ENCODE measurements around the gene CRADD.
A peak's percentile ranks its signal among the peaks of the same experiment; 100 is the strongest.

The CRADD gene

GRCh38 chr12:93722835-93723567, 45.8 kb downstream of the CRADD start:
- H3K9me3 ChIP-seq: peaks cover 0 to 11% (median 0%) of the 10 kb centered on the region in 3 donors
- TF ChIP-seq, protein P1, sequence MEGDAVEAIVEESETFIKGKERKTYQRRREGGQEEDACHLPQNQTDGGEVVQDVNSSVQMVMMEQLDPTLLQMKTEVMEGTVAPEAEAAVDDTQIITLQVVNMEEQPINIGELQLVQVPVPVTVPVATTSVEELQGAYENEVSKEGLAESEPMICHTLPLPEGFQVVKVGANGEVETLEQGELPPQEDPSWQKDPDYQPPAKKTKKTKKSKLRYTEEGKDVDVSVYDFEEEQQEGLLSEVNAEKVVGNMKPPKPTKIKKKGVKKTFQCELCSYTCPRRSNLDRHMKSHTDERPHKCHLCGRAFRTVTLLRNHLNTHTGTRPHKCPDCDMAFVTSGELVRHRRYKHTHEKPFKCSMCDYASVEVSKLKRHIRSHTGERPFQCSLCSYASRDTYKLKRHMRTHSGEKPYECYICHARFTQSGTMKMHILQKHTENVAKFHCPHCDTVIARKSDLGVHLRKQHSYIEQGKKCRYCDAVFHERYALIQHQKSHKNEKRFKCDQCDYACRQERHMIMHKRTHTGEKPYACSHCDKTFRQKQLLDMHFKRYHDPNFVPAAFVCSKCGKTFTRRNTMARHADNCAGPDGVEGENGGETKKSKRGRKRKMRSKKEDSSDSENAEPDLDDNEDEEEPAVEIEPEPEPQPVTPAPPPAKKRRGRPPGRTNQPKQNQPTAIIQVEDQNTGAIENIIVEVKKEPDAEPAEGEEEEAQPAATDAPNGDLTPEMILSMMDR (IDR thresholded peaks at IDR 0.05): no peak
- H3K27ac ChIP-seq: no peak overlapping the region
- peaks cover 0 to 13% (median 4%) of the 10 kb centered on the region in 4 donors for H3K4me1 ChIP-seq
- H3K4me3 ChIP-seq: no peak overlapping the region
- intact Hi-C loops (cut with DNase I; ENCODE audit: low total_unique reads): no loop called here
- H3K36me3 ChIP-seq: no peaks in the 10 kb centered on the region
- no peaks in the 10 kb centered on the region for H3K27me3 ChIP-seq
- no peak for DNase-seq

GRCh38 chr12:93723568-93723930, 46.4 kb downstream of the CRADD start:
- Histone ChIP-seq H3K27me3 (no peaks in the 10 kb centered on the region), H3K4me1 (peaks cover 0 to 14% (median 4%) of the 10 kb centered on the region in 4 donors), H3K36me3 (no peaks in the 10 kb centered on the region), H3K9me3 (peaks cover 0 to 11% (median 0%) of the 10 kb centered on the region in 3 donors), H3K4me3 (no peak overlapping the region), H3K27ac (no peak overlapping the region)
- intact Hi-C loops (cut with DNase I; ENCODE audit: low total_unique reads): no loop called here
- TF ChIP-seq, protein P1 (IDR thresholded peaks at IDR 0.05): no peak
- DNase-seq: no peak

DNA sequence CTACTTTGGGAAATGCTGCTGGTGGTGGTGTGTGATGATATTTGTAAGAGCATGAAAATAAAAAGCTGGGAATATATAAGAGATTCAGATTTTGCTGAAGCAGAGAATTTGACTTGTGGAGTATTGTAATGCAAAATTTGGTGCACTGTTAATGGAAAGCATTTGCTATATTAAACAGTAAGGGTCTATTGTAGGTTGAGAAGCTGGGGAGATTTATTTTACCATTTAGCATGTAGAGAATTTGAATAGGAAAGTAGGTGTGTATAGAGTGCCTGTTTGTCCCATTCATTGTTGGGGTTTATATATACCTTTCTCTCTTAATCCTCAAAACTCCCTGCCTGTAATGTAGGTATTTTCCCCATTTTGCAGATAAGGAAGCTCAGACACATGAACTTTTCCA, 48.4 kb downstream of the CRADD start:
- H3K9me3 ChIP-seq: peaks cover 0 to 6% (median 0%) of the 10 kb centered on the region in 3 donors

GRCh38 chr12:93727195-93727811, 50.1 kb downstream of the CRADD start:
- no peak overlapping the region for H3K4me3 ChIP-seq
- H3K9me3 ChIP-seq: peaks cover 0 to 6% (median 0%) of the 10 kb centered on the region in 3 donors
- H3K27me3 ChIP-seq: no peaks in the 10 kb centered on the region
- intact Hi-C loops (cut with DNase I; ENCODE audit: low total_unique reads): no loop called here
- H3K27ac ChIP-seq: peak overlapping the region in 1 of 2 donors; percentile 34
- no peak for DNase-seq
- H3K4me1 ChIP-seq: peaks cover 0 to 14% (median 4%) of the 10 kb centered on the region in 4 donors
- H3K36me3 ChIP-seq: no peaks in the 10 kb centered on the region
- TF ChIP-seq, protein P1 (IDR thresholded peaks at IDR 0.05): no peak

More for the DNA sequence above, 48.4 kb downstream of the CRADD start:
- intact Hi-C loops (cut with DNase I; ENCODE audit: low total_unique reads): no loop called here
- no peaks in the 10 kb centered on the region for H3K36me3 ChIP-seq
- H3K27me3 ChIP-seq: no peaks in the 10 kb centered on the region
- peaks cover 0 to 14% (median 4%) of the 10 kb centered on the region in 4 donors for H3K4me1 ChIP-seq
- H3K27ac ChIP-seq: no peak overlapping the region
- H3K4me3 ChIP-seq: no peak overlapping the region
- TF ChIP-seq, protein P1 (IDR thresholded peaks at IDR 0.05): no peak
- no peak for DNase-seq

GRCh38 chr12:93727911-93728310, 50.7 kb downstream of the CRADD start:
- intact Hi-C loops (cut with DNase I; ENCODE audit: low total_unique reads): no loop called here
- H3K36me3 ChIP-seq: no peaks in the 10 kb centered on the region
- H3K4me3 ChIP-seq: no peak overlapping the region
- H3K4me1 ChIP-seq: peaks cover 0 to 14% (median 4%) of the 10 kb centered on the region in 4 donors
- DNase-seq: no peak
- H3K27me3 ChIP-seq: no peaks in the 10 kb centered on the region
- TF ChIP-seq, protein P1 (IDR thresholded peaks at IDR 0.05): no peak
- H3K27ac ChIP-seq: peak overlapping the region in 1 of 2 donors; percentile 34
- peaks cover 0 to 2% (median 0%) of the 10 kb centered on the region in 3 donors for H3K9me3 ChIP-seq

All from tibial artery (tissue), 4 donors.